ENCODE measurements around the gene FAM83F. TPM values are rescaled to one million over a fixed set of nuclear protein-coding genes. Genes with fewer than 3 reads are reported as not detected.

Gene FAM83F
- total RNA-seq, 2 experiments from 2014 or later: 0.03 to 0.11 TPM

DNA sequence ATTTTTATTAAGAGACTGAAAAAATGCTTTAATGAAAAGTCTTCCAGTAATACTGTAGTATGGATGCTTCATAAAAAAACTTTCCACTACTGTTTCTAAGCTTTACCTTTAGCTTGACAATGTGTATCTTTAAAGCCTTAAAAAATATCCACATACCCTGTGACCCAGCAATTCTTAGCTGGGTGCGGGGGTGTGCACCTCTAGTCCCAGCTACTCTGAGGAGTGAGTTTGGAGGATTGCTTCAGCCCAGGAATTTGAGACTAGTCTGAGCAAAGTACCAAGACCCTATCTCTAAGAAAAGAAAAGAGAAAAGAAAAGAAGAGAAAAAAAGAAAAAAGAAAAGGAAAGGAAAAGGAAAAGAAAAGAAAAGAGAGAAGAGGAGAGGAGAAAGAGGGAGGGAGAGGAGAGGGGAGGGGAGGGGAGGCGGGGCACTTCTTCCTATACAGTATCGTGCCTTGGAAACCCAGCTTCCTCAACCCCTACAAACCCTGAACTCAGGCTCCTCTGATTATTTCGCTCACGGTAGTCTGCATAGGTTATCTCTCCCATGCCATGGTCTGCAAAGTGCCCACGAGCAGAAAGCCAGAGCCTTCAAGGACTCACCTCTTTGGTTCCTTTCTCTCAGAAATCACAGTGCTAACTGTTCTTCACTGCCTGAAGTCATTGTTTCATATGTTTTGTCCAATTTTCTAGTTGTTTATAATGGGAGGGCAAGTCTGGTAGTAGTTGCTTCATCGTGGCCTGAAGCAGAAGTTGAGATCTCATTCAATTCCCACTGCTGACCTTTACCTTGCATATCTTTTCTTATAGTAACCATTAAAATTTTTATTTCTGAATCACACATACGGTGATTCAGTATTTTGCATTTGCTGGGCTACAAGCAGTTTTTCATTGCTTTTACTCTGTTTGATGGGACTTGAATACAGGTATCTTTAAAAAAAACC, 82.2 kb downstream of the FAM83F start:
- POLR2A ChIA-PET: interaction anchor here (0.5 to 1.9 kb wide), 3 partner anchors 33 to 100 kb away, joined by 3 to 7 read pairs (median 3); partner anchors contain the start of gene TNRC6B
- Mint-ChIP-seq H3K4me3 (peak overlapping the region; percentile 36), H3K27ac (peak overlapping the region; percentile 80)

DNA sequence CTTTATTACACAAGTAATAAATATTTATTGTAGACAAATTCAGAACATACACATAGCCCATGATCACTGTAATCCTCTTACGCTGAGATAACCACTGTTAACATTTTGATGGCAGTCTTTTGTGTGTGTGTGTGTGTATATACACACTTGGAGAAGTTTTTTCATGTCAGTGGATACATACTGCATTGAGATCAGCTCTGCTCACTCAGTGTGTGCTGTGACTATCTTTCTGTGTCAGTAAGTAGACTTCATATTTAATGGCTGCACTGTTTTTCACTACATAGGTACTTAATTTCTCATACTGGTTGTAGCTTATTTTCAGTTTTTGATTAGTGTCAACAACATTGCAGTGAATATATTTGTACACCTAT, 82.9 kb downstream of the FAM83F start:
- no peak overlapping the region for H3K27ac Mint-ChIP-seq
- H3K27me3 Mint-ChIP-seq (ENCODE audit: low read depth): no peaks in the 10 kb centered on the region
- no peak overlapping the region for H3K4me3 Mint-ChIP-seq
- H3K9me3 Mint-ChIP-seq (ENCODE audit: insufficient read depth): no peaks in the 10 kb centered on the region
- CTCF ChIA-PET: interaction anchor here (0.7 to 1.4 kb wide), 3 partner anchors 21 to 116 kb away, joined by 3 to 4 read pairs (median 3); no protein-coding TSS in a partner anchor
- peaks cover 33% of the 10 kb centered on the region for H3K4me1 Mint-ChIP-seq (ENCODE audit: low read depth)
- DNase-seq (no peak), ATAC-seq (no peak)
- POLR2A ChIA-PET: interaction anchor here (0.5 to 1.9 kb wide), 3 partner anchors 22 to 100 kb away, joined by 3 to 7 read pairs (median 3); partner anchors contain the start of gene TNRC6B
- peaks cover 5% of the 10 kb centered on the region for H3K36me3 Mint-ChIP-seq (ENCODE audit: low read depth)

More for the DNA sequence above, 82.2 kb downstream of the FAM83F start:
- no peak for ATAC-seq
- peaks cover 5% of the 10 kb centered on the region for H3K36me3 Mint-ChIP-seq (ENCODE audit: low read depth)
- no peaks in the 10 kb centered on the region for H3K9me3 Mint-ChIP-seq (ENCODE audit: insufficient read depth)
- no peaks in the 10 kb centered on the region for H3K27me3 Mint-ChIP-seq (ENCODE audit: low read depth)
- no peak for DNase-seq
- CTCF ChIA-PET: interaction anchor here (0.5 to 1.5 kb wide), 6 partner anchors 11 to 547 kb away, joined by 3 to 7 read pairs (median 3); no protein-coding TSS in a partner anchor
- peaks cover 33% of the 10 kb centered on the region for H3K4me1 Mint-ChIP-seq (ENCODE audit: low read depth)

DNA sequence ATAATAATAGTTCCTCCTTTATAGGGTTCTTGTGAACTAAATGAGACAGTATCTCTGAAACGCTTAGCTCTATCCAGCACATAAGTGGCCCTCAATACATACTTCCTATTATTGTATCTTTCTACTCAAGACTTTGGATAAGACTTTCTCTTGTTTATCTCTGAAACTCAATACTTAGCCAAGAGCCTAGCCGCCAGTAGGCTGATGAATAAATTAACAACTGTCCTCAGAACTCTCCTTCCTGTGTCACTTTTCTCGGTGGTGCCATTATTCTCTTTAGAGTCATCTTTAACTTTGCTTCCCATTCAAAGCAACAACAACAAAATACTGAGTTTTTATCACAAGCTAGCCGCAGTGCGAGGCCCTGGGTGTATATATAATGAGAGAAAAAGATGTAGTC, 86.9 kb downstream of the FAM83F start:
- H3K4me1 Mint-ChIP-seq (ENCODE audit: low read depth): peaks cover 18% of the 10 kb centered on the region
- H3K9me3 Mint-ChIP-seq (ENCODE audit: insufficient read depth): no peaks in the 10 kb centered on the region
- no peak overlapping the region for H3K27ac Mint-ChIP-seq
- no peaks in the 10 kb centered on the region for H3K27me3 Mint-ChIP-seq (ENCODE audit: low read depth)
- ChIA-PET POLR2A (interaction anchor here (0.8 to 1.3 kb wide), 2 partner anchors 38 to 96 kb away, joined by 3 to 4 read pairs; partner anchors contain the start of gene TNRC6B), CTCF (interaction anchor here (1.7 kb wide), 1 partner anchor 16 kb away, joined by 5 read pairs; no protein-coding TSS in a partner anchor)
- no peak overlapping the region for H3K4me3 Mint-ChIP-seq
- H3K36me3 Mint-ChIP-seq (ENCODE audit: low read depth): peaks cover 5% of the 10 kb centered on the region
- ATAC-seq (no peak), DNase-seq (no peak)

DNA sequence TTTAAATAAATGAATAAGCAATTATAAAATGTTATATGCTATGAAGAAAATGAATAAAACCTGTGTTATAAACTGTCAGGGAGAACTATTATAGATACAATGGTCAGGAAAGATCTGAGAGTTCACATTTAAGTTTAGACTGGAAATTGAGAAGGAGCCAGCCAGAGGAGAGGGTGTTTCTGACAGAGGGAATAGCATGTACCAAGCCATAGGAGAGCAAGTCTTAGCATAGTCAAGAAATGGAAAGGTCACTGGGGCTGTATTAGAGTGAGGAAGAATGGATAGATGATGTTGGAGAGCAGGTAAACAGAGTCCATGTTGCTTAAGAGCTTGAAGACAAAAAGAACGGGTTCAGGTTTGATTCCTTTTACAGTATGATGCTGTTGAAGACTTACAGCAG, 87.4 kb downstream of the FAM83F start:
- H3K9me3 Mint-ChIP-seq (ENCODE audit: insufficient read depth): no peaks in the 10 kb centered on the region
- no peaks in the 10 kb centered on the region for H3K27me3 Mint-ChIP-seq (ENCODE audit: low read depth)
- peaks cover 14% of the 10 kb centered on the region for H3K4me1 Mint-ChIP-seq (ENCODE audit: low read depth)
- ChIA-PET POLR2A (interaction anchor here (1.3 kb wide), 1 partner anchor 95 kb away, joined by 4 read pairs; the partner anchor contains the start of gene TNRC6B), CTCF (no interaction called here)
- ATAC-seq: no peak
- no peak overlapping the region for H3K4me3 Mint-ChIP-seq
- no peak overlapping the region for H3K27ac Mint-ChIP-seq
- DNase-seq: no peak
- H3K36me3 Mint-ChIP-seq (ENCODE audit: low read depth): peaks cover 5% of the 10 kb centered on the region

DNA sequence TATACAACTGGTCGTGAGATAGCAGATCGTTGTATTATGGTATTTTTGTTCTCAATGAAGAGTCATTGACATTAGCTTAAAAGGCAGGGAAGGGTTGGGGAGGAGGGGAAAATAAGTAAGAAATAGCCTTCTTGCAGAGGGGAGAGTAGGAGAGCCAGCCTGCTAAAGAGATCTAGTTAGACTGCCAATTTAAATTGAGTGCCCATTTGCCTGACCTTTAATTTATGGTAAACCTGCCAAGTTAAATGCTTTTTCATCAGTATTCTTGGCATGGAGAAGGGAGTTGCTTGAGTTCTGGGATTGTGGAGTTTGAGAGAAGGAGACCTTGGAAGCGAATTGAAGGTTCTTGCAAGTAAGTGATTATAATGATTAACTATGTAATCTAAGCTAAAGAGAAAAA, 89.0 kb downstream of the FAM83F start:
- no peaks in the 10 kb centered on the region for H3K27me3 Mint-ChIP-seq (ENCODE audit: low read depth)
- CTCF ChIA-PET: no interaction called here
- ATAC-seq (no peak), DNase-seq (no peak)
- H3K36me3 Mint-ChIP-seq (ENCODE audit: low read depth): peaks cover 5% of the 10 kb centered on the region
- H3K27ac Mint-ChIP-seq: no peak overlapping the region
- no peak overlapping the region for H3K4me3 Mint-ChIP-seq
- H3K9me3 Mint-ChIP-seq (ENCODE audit: insufficient read depth): no peaks in the 10 kb centered on the region
- peaks cover 7% of the 10 kb centered on the region for H3K4me1 Mint-ChIP-seq (ENCODE audit: low read depth)
- POLR2A ChIA-PET: no interaction called here

DNA sequence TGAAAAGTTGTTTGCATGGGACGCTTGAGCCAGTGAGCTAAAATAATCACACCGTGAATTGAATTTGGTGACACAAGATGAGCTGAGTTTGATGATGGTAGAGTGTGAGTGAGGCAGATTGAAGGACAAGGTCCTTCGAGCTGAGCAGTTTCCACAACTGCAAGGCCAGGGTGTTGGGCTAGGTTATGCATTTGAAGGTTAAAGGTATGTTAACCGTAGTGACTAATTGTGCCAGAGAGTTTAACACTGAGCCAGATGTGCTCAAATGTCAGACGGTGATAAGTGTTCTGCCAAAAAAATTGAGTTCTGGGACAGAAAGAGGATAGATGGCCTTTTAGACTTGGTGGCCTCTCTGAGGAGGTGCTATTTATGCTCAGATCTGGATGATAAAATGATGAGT, 89.5 kb downstream of the FAM83F start:
- DNase-seq: no peak
- Mint-ChIP-seq H3K27me3 (ENCODE audit: low read depth) (no peaks in the 10 kb centered on the region), H3K27ac (no peak overlapping the region), H3K4me1 (ENCODE audit: low read depth) (peaks cover 7% of the 10 kb centered on the region), H3K9me3 (ENCODE audit: insufficient read depth) (no peaks in the 10 kb centered on the region), H3K4me3 (no peak overlapping the region), H3K36me3 (ENCODE audit: low read depth) (peaks cover 5% of the 10 kb centered on the region)
- ChIA-PET CTCF (no interaction called here), POLR2A (no interaction called here)
- ATAC-seq: no peak

DNA sequence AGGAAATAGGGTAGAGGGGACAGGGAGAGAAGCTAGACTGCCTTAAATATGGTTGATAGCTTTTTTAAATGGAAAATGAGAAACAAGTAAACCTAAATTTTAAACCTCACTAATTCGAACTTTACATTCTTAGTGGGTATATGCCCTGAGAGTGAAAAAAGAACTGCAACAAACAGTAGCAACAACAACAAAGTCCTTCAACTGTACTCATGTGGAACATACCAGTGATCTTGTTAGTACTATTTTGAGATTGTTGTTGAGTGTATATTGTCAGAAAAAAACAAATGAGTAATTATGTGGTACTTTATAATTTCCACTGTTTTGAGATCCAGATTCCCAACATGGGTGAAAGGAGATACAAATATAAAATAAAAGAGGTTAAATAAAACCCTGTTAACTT, 94.1 kb downstream of the FAM83F start:
- CTCF ChIA-PET: interaction anchor here (1.0 to 1.7 kb wide), 5 partner anchors 10 to 258 kb away, joined by 3 to 5 read pairs (median 4); no protein-coding TSS in a partner anchor

More for the DNA sequence above, 94.1 kb downstream of the FAM83F start:
- Mint-ChIP-seq H3K4me1 (ENCODE audit: low read depth) (peaks cover 33% of the 10 kb centered on the region), H3K27me3 (ENCODE audit: low read depth) (no peaks in the 10 kb centered on the region), H3K4me3 (no peak overlapping the region), H3K36me3 (ENCODE audit: low read depth) (peaks cover 3% of the 10 kb centered on the region), H3K27ac (no peak overlapping the region), H3K9me3 (ENCODE audit: insufficient read depth) (no peaks in the 10 kb centered on the region)
- POLR2A ChIA-PET: no interaction called here
- ATAC-seq (no peak), DNase-seq (no peak)

Other genes starting within 250 kb of the FAM83F start
- under 1 TPM in 1 of 2 experiments, not detected in 1; 0.11 TPM for gene ENTHD1, start 101.2 kb upstream of the FAM83F start, total RNA-seq
- gene GRAP2, start 93.9 kb upstream of the FAM83F start, total RNA-seq: 100 to 1,000 TPM; 235 to 239 TPM
- gene TMA7B, start 34.6 kb upstream of the FAM83F start, total RNA-seq: 1 to 10 TPM; 8.6 to 8.7 TPM
- 10 to 100 TPM; 62.9 to 63.3 TPM for gene TNRC6B, start 183.0 kb downstream of the FAM83F start, total RNA-seq